SK-N-SH (cell line): Measurements from ENCODE around the gene GHRHR. TPM values are rescaled to one million over a fixed set of nuclear protein-coding genes. Genes with fewer than 3 reads are reported as not detected.

Experiments
- CTCF ChIA-PET: fragments of 300-600, 350-600 bp; formaldehyde crosslinking; extraction: SDS; loops from one replicate; lab custom pipeline; 2021; lab: Yijun Ruan, JAX
- POLR2A ChIA-PET: fragments of 350-600 bp; sonication (Branson Sonifier 250); formaldehyde crosslinking; extraction: SDS; loops from one replicate; lab custom pipeline; 2020; ENCODE audit warnings: antibody characterized with exemption, inconsistent platforms; lab: Yijun Ruan, JAX
- DNase-seq: peaks from one replicate; pipeline ENCODE4 v3.0.0; 2012
- H2AFZ ChIP-seq: fragments of 200-600 bp; sonication (generic); 2 replicates; pipeline ENCODE4 v1.8.1; 2016; ENCODE audit warnings: antibody characterized with exemption, mild to moderate bottlenecking, low read depth
- H3F3A ChIP-seq: fragments of 200-600 bp; sonication (generic); replicated peaks from 2 replicates; pipeline ENCODE3; 2016; ENCODE audit warnings: antibody characterized with exemption, mild to moderate bottlenecking; ENCODE audit not compliant: insufficient read depth
- H3K27ac ChIP-seq, 2 experiments: fragments of 200-500 bp in 1 of 2; fragments of 200-600 bp in 1 of 2; sonication (Bioruptor generic) in 1 of 2; sonication (generic), shearing (Covaris generic) in 1 of 2; 2 replicates each; pipeline versions ENCODE4 v1.5.1 to v1.6.1; 2014 to 2016; ENCODE audit warnings: low read depth in 2 of 2, inconsistent platforms in 1 of 2, low read length in 1 of 2, mild to moderate bottlenecking in 1 of 2, mixed read lengths in 1 of 2
- H3K27me3 ChIP-seq: fragments of 200-600 bp; sonication (generic), shearing (Covaris generic); 2 replicates; pipeline ENCODE4 v1.6.1; 2016; ENCODE audit warnings: mixed run types; ENCODE audit not compliant: insufficient read depth
- H3K36me3 ChIP-seq, 2 experiments: fragments of 200-500 bp in 1 of 2; fragments of 200-600 bp in 1 of 2; sonication (Bioruptor generic) in 1 of 2; sonication (generic) in 1 of 2; replicated peaks in 1 of 2; 2 replicates each; pipeline versions ENCODE3 to v1.5.1; 2014 to 2016; ENCODE audit warnings: low read length in 1 of 2, mild to moderate bottlenecking in 1 of 2; ENCODE audit not compliant: insufficient read depth in 2 of 2, control insufficient read depth in 1 of 2
- H3K4me1 ChIP-seq, 2 experiments: fragments of 200-500 bp in 1 of 2; fragments of 200-600 bp in 1 of 2; sonication (Bioruptor generic) in 1 of 2; sonication (generic), shearing (Covaris generic) in 1 of 2; 2 replicates each; pipeline versions ENCODE4 v1.5.1 to v1.6.1; 2014 to 2016; ENCODE audit warnings: low read depth in 1 of 2, low read length in 1 of 2, mixed run types in 1 of 2; ENCODE audit not compliant: insufficient read depth in 2 of 2, control insufficient read depth in 1 of 2
- H3K4me2 ChIP-seq: fragments of 200-600 bp; sonication (generic), shearing (Covaris generic); 2 replicates; pipeline ENCODE4 v1.6.1; 2017; ENCODE audit warnings: mixed run types
- H3K4me3 ChIP-seq, 2 experiments: fragments of 200-500 bp in 1 of 2; fragments of 200-600 bp in 1 of 2; sonication (Bioruptor generic) in 1 of 2; sonication (generic), shearing (Covaris generic) in 1 of 2; 2 replicates each; pipeline versions ENCODE4 v1.5.1 to v1.8.1; 2014 to 2016; ENCODE audit warnings: low read depth in 2 of 2, inconsistent platforms in 1 of 2, low read length in 1 of 2, mild to moderate bottlenecking in 1 of 2, mixed read lengths in 1 of 2, moderate library complexity in 1 of 2
- H3K79me2 ChIP-seq: fragments of 200-600 bp; sonication (generic); 2 replicates; pipeline ENCODE4 v1.8.1; 2017; ENCODE audit warnings: mild to moderate bottlenecking; ENCODE audit not compliant: insufficient read depth
- H3K9ac ChIP-seq: fragments of 200-600 bp; sonication (generic); 2 replicates; pipeline ENCODE4 v1.6.1; 2017; ENCODE audit warnings: mixed run types
- H3K9me2 ChIP-seq: fragments of 200-600 bp; sonication (generic); 2 replicates; pipeline ENCODE4 v1.6.1; 2017; ENCODE audit warnings: mixed run types
- H3K9me3 ChIP-seq: fragments of 200-600 bp; sonication (generic); 2 replicates; pipeline ENCODE4 v1.6.1; 2017; ENCODE audit warnings: mixed run types, mild to moderate bottlenecking, moderate library complexity
- H4K20me1 ChIP-seq: fragments of 200-600 bp; sonication (generic); 2 replicates; pipeline ENCODE4 v1.6.1; 2017; ENCODE audit warnings: mild to moderate bottlenecking, mixed run types; ENCODE audit not compliant: insufficient read depth
- ELF1 ChIP-seq: IDR thresholded peaks from 2 replicates; pipeline ENCODE4 v1.4.0; 2012
- EZH2phosphoT487 ChIP-seq: fragments of 200-600 bp; sonication (generic); IDR thresholded peaks from 2 replicates; pipeline ENCODE4 v1.6.1; 2017; ENCODE audit warnings: low read depth, mixed run types, mild to moderate bottlenecking, antibody characterized with exemption, moderate library complexity, borderline replicate concordance
- FOXM1 ChIP-seq: IDR thresholded peaks from 2 replicates; pipeline ENCODE4 v1.4.0; 2012; ENCODE audit warnings: low read depth, mild to moderate bottlenecking
- GABPA ChIP-seq: IDR thresholded peaks from 2 replicates; pipeline ENCODE4 v1.4.0; 2012; ENCODE audit warnings: low read depth, mild to moderate bottlenecking
- MEF2A ChIP-seq: IDR thresholded peaks from 2 replicates; pipeline ENCODE4 v1.4.0; 2012; ENCODE audit warnings: low read depth, borderline replicate concordance
- NFIC ChIP-seq: IDR thresholded peaks from 2 replicates; pipeline ENCODE4 v1.4.0; 2012; ENCODE audit warnings: borderline replicate concordance
- RCOR1 ChIP-seq: fragments of 150-350 bp; IDR thresholded peaks from 2 replicates; pipeline ENCODE4 v1.6.1; 2017; ENCODE audit warnings: antibody characterized with exemption, low read length
- RXRA ChIP-seq: IDR thresholded peaks from 2 replicates; pipeline ENCODE4 v1.4.0; 2012; ENCODE audit warnings: low read depth, mild to moderate bottlenecking, borderline replicate concordance
- TAF1 ChIP-seq: IDR thresholded peaks from 2 replicates; pipeline ENCODE4 v1.6.1; 2012; ENCODE audit warnings: low read depth, mild to moderate bottlenecking, low read length, moderate library complexity, borderline replicate concordance
- TCF12 ChIP-seq: IDR thresholded peaks from 2 replicates; pipeline ENCODE4 v1.4.0; 2012
- WGBS: methylation state at CpG from one replicate; pipeline ENCODE4 v1.1.6; 2017; ENCODE audit warnings: low lambda C conversion rate; 5-methylcytosine and 5-hydroxymethylcytosine counted together
- polyA plus RNA-seq, 3 experiments: library from polyadenylated mRNA; depleted of rRNA; stranded (reverse); fragments of >200 nt; gene quantifications; 2 replicates each; pipeline ENCODE4 v1.2.3, GENCODE V29; 2012
- TF ChIP-seq, protein P1 (sequence below): IDR thresholded peaks from 2 replicates; pipeline ENCODE4 v1.4.0; 2012; ENCODE audit warnings: low read depth, borderline replicate concordance
- TF ChIP-seq, protein P2 (sequence below): fragments of 150-350 bp; IDR thresholded peaks from 2 replicates; pipeline ENCODE4 v1.6.1; 2016; ENCODE audit warnings: mild to moderate bottlenecking, low read depth, low read length
- TF ChIP-seq, protein P3 (sequence below): fragments of 150-350 bp; IDR thresholded peaks from 2 replicates; pipeline ENCODE4 v1.6.1; 2017; ENCODE audit warnings: antibody characterized with exemption, low read length, low read depth, borderline replicate concordance

GHRHR gene
- polyA plus RNA-seq, 1 of the 3 experiments (the other 2 are of a cell fraction) = not detected

DNA sequence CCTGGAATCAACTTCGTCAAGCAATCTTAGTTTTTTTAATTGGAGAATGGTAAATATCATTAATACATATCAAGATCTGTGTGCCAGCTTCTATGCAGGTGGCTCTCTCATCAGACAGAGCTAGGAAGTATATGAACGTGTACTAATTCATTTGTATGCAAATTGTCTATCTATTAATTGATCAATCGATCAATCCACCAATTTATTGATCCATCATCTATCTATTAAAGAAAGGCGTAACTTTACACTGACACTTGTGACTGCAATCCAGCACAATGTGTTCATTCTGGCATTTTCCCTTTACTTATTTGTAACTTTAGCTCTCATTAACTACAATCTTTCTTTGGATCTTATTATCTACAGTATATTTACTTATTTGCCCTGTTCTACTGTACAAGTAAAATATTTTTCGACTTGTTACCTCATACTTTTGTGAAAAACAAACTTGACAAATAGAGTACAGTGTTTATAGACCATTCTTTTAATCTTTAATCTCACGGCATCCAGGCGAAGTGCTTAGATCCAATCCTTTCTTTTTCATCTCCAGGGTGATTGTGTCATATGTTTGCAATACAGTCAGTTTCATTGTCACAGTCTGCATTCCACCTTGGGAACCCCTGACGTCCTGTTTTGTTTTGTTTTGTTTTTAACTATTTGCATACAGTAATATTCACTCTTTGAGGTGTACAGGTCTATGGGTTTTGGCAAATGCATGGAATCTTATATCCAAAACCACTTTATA lies 22.0 kb upstream of the GHRHR start:
- DNase-seq = no peak
- TF ChIP-seq NFIC (no peak), RCOR1 (no peak), TCF12 (no peak), MEF2A (no peak), ELF1 (no peak), GABPA (no peak)
- TF ChIP-seq, protein P1, sequence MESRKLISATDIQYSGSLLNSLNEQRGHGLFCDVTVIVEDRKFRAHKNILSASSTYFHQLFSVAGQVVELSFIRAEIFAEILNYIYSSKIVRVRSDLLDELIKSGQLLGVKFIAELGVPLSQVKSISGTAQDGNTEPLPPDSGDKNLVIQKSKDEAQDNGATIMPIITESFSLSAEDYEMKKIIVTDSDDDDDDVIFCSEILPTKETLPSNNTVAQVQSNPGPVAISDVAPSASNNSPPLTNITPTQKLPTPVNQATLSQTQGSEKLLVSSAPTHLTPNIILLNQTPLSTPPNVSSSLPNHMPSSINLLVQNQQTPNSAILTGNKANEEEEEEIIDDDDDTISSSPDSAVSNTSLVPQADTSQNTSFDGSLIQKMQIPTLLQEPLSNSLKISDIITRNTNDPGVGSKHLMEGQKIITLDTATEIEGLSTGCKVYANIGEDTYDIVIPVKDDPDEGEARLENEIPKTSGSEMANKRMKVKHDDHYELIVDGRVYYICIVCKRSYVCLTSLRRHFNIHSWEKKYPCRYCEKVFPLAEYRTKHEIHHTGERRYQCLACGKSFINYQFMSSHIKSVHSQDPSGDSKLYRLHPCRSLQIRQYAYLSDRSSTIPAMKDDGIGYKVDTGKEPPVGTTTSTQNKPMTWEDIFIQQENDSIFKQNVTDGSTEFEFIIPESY = no peak
- TF ChIP-seq, protein P2, sequence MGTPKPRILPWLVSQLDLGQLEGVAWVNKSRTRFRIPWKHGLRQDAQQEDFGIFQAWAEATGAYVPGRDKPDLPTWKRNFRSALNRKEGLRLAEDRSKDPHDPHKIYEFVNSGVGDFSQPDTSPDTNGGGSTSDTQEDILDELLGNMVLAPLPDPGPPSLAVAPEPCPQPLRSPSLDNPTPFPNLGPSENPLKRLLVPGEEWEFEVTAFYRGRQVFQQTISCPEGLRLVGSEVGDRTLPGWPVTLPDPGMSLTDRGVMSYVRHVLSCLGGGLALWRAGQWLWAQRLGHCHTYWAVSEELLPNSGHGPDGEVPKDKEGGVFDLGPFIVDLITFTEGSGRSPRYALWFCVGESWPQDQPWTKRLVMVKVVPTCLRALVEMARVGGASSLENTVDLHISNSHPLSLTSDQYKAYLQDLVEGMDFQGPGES = no peak
- H3F3A ChIP-seq = no peaks in the 10 kb centered on the region
- no peaks in the 10 kb centered on the region for H3K9me2 ChIP-seq
- peaks cover 0 to 7% of the 10 kb centered on the region in 2 experiments; a peak in 1 of 4 replicates for H3K4me1 ChIP-seq
- 15% methylated on average over 8 of the region's 8 CpGs for WGBS
- no peak overlapping the region for H3K4me3 ChIP-seq
- no peak overlapping the region for H3K4me2 ChIP-seq
- H2AFZ ChIP-seq = no peak overlapping the region
- ChIA-PET POLR2A (no interaction called here), CTCF (interaction anchor here (0.8 to 1.8 kb wide), 6 partner anchors 28 to 193 kb away, joined by 3 to 7 read pairs (median 4); no protein-coding TSS in a partner anchor)
- no peaks in the 10 kb centered on the region for H3K79me2 ChIP-seq
- H4K20me1 ChIP-seq = no peaks in the 10 kb centered on the region
- no peak overlapping the region for H3K9ac ChIP-seq
- H3K27ac ChIP-seq = no peak overlapping the region
- H3K9me3 ChIP-seq = peaks cover 15% of the 10 kb centered on the region
- H3K27me3 ChIP-seq = no peaks in the 10 kb centered on the region; the same call in 1 of the 2 replicates
- no peaks in the 10 kb centered on the region for H3K36me3 ChIP-seq

DNA sequence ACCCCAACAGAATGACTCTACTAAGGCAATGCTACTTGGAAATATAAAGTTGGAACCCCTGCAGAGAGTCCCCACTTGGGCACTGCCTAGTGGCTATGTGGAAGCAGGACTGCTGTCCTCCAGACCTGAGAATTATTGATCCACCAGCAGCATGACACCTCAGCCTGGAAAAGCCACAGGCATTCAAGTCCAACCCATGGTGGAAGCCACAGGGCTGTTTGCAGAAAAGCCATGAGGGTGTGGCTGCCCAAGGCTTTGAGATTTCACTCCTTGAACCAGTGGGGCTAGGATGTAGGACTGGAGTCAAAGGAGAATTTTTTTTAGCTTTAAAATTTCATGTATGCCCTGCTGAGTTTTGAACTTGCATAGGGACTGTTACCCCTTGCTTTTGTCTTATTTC lies 13.6 kb upstream of the GHRHR start:
- no peaks in the 10 kb centered on the region for H3K36me3 ChIP-seq
- ChIA-PET CTCF (interaction anchor here (0.9 to 3.5 kb wide), 3 partner anchors 11 to 152 kb away, joined by 3 to 26 read pairs (median 3); no protein-coding TSS in a partner anchor), POLR2A (no interaction called here)
- no peak overlapping the region for H3K27ac ChIP-seq
- no peaks in the 10 kb centered on the region for H3K9me2 ChIP-seq
- no peak overlapping the region for H2AFZ ChIP-seq
- H3K4me1 ChIP-seq = no peaks in the 10 kb centered on the region
- peaks cover 13% of the 10 kb centered on the region for H3K9me3 ChIP-seq
- peaks cover 32% of the 10 kb centered on the region for H3K27me3 ChIP-seq
- TF ChIP-seq FOXM1 (no peak), TAF1 (no peak), RXRA (no peak), EZH2phosphoT487 (no peak)
- TF ChIP-seq, protein P3, sequence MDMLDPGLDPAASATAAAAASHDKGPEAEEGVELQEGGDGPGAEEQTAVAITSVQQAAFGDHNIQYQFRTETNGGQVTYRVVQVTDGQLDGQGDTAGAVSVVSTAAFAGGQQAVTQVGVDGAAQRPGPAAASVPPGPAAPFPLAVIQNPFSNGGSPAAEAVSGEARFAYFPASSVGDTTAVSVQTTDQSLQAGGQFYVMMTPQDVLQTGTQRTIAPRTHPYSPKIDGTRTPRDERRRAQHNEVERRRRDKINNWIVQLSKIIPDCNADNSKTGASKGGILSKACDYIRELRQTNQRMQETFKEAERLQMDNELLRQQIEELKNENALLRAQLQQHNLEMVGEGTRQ = no peak
- TF ChIP-seq, all 33 proteins: peak for 0
- no peak for DNase-seq
- no peak overlapping the region for H3K9ac ChIP-seq
- H3F3A ChIP-seq = no peaks in the 10 kb centered on the region
- no peaks in the 10 kb centered on the region for H3K79me2 ChIP-seq
- H3K4me3 ChIP-seq = no peak overlapping the region
- no peaks in the 10 kb centered on the region for H4K20me1 ChIP-seq
- H3K4me2 ChIP-seq = no peak overlapping the region
